Heart right ventricle (tissue), 16 donors: ENCODE data around the gene CAMK2N1. TPM values are rescaled to one million over a fixed set of nuclear protein-coding genes. Genes with fewer than 3 reads are reported as not detected.
A peak's percentile ranks its signal among the peaks of the same experiment; 100 is the strongest.

ENCODE experiments used
- ATAC-seq, 8 donors: fragments of 200-7000 bp; cut with Tn5 transposase; one replicate each; pipeline ENCODE4 v1.9.1; 2020; ENCODE audit warnings: mild to moderate bottlenecking in 8 of 8, moderate library complexity in 8 of 8, moderate number of reproducible peaks in 1 of 8
- DNase-seq, 2 donors: peaks; one replicate each; pipeline ENCODE4 v3.0.0-alpha.2; 2020
- H3K27ac ChIP-seq, 10 donors: fragments of 200-600 bp; sonication (generic) in 2 of 10; one replicate each; pipeline versions ENCODE4 v1.5.0 to v1.8.0; 2020 to 2022; ENCODE audit warnings: mild to moderate bottlenecking in 3 of 10
- H3K27me3 ChIP-seq, 7 donors: fragments of 200-600 bp; one replicate each; pipeline ENCODE4 v1.8.0; 2021 to 2022; ENCODE audit warnings: mild to moderate bottlenecking in 2 of 7
- H3K36me3 ChIP-seq, 9 donors: fragments of 200-600 bp; sonication (generic) in 1 of 9; one replicate each; pipeline versions ENCODE4 v1.5.0 to v1.8.0; 2020 to 2022; ENCODE audit warnings: mild to moderate bottlenecking in 2 of 9
- H3K4me1 ChIP-seq, 9 donors: fragments of 200-600 bp; sonication (generic) in 1 of 9; one replicate each; pipeline versions ENCODE4 v1.5.0 to v1.8.0; 2020 to 2022; ENCODE audit warnings: mild to moderate bottlenecking in 4 of 9
- H3K4me3 ChIP-seq, 10 donors: fragments of 200-600 bp; sonication (generic) in 2 of 10; one replicate each; pipeline versions ENCODE4 v1.5.0 to v1.8.0; 2020 to 2022; ENCODE audit warnings: mild to moderate bottlenecking in 7 of 10, moderate library complexity in 2 of 10
- H3K9me3 ChIP-seq, 11 donors: fragments of 200-600 bp in 10 of 11; sonication (generic) in 2 of 11; one replicate each; pipeline versions ENCODE4 v1.5.0 to v1.8.0; 2013 to 2022; ENCODE audit warnings: mild to moderate bottlenecking in 2 of 11, control low read depth in 1 of 11, moderate library complexity in 1 of 11
- CTCF ChIP-seq, 9 donors: fragments of 200-600 bp; sonication (generic) in 2 of 9; IDR thresholded peaks; one replicate each; pipeline versions ENCODE4 v1.5.0 to v1.8.0; 2021 to 2022; ENCODE audit warnings: antibody characterized with exemption in 9 of 9, mild to moderate bottlenecking in 5 of 9, moderate library complexity in 1 of 9
- WGBS, 2 donors: extraction: QIAGEN DNeasy Blood & Tissue Kit; methylation state at CpG; one replicate each; pipeline ENCODE4 v1.1.7; 2013; ENCODE audit warnings: inconsistent platforms in 1 of 2; 5-methylcytosine and 5-hydroxymethylcytosine counted together
- intact Hi-C, 10 donors: fragments of 100-400 bp; cut with DNase I; formaldehyde crosslinking; loops; one replicate each; pipeline versions ENCODE4 v1.11.1 to v1.14.2; 2022
- polyA plus RNA-seq, 2 donors: library from polyadenylated mRNA; stranded (reverse); fragments of 200-250 nt; gene quantifications; one replicate each; pipeline ENCODE4 v1.2.3, GENCODE V29; 2013
- total RNA-seq, 10 donors: library from RNA; stranded (reverse); fragmentation: NEBNext Ultra II Directional in 3 of 10; extraction: Animal tissue kit (Norgen Biotek cat#: 25700) in 3 of 10; gene quantifications; one replicate each; pipeline versions ENCODE4 v1.2.1 to v1.2.4, GENCODE V29; 2021 to 2023
- donor health status: Arrhythmogenic right ventricular cardiomyopathy.
- donor health status: ischemic (EF 13 %, LVEDD 7.1; RV severe dilation, severe dysfunction).
- donor health status: healthy with polysubstance abuse.
- donor health status: DM: no; HTN: yes; CAD: no.
- donor health status: DM: no; HTN: no; CAD: no.
- donor health status: ischemic (EF 25% LVEDD 6.9; RV normal size, moderate dysfunction).
- donor health status: ischemic (EF 25% LVEDD 5.7; RV mildly dilated, moderate dysfunction).
- donor health status: healthy.
- donor health status: DM: yes; HTN: yes; CAD: no.
- donor health status: Ischemic cardiomyopathy.
- donor health status: ischemic (EF 35%, LVEDD 5.7; RV mildly dilated, moderate dysfunction).
- donor health status: nonischemic (EF 11% LVEDD 7.7; RV severe dilation, severe dysfunction).
- donor health status: DM: yes; HTN: yes; CAD: no.
- donor health status: PGD.
- donor health status: ischemic (EF 29% LVEDD 5.4; RV normal size, mild dysfunction).
- donor health status: nonischemic (EF 23%, LVEDD 6.1; RV moderate dilation, normal function).

CAMK2N1 gene
- total and polyA plus RNA-seq, 12 donors, result 4.0 to 12.9 (median 8.5) TPM

GRCh38 chr1:20483833-20484518 is 2.0 kb downstream of the CAMK2N1 start:
- H3K36me3 ChIP-seq, result no peaks in the 10 kb centered on the region
- intact Hi-C loops, result loop anchor here in 1 of 10 donors (10.0 kb wide), 1 partner anchor 119 kb away; no protein-coding TSS in a partner anchor
- peak in 5 of 8 donors; percentile 6 to 43 (median 17) for ATAC-seq
- H3K4me1 ChIP-seq, result peaks cover 3 to 35% (median 17%) of the 10 kb centered on the region in 9 donors
- peak in 1 of 2 donors; percentile 25 for DNase-seq
- peak in 3 of 9 donors; percentile 28 to 36 (median 33) for TF ChIP-seq CTCF (IDR thresholded peaks at IDR 0.05)
- H3K27ac ChIP-seq, result peak overlapping the region in 7 of 10 donors; percentile 43 to 86 (median 62)
- 1% methylated on average over 58 of the region's 58 CpGs for WGBS, 2 donors
- H3K27me3 ChIP-seq, result peaks cover 15 to 94% (median 79%) of the 10 kb centered on the region in 7 donors
- no peaks in the 10 kb centered on the region for H3K9me3 ChIP-seq
- H3K4me3 ChIP-seq, result peak overlapping the region; percentile 27 to 71 (median 63)

- no peak for ATAC-seq
- no peaks in the 10 kb centered on the region for H3K36me3 ChIP-seq
- H3K4me1 ChIP-seq, result peaks cover 3 to 39% (median 17%) of the 10 kb centered on the region in 9 donors
- intact Hi-C loops, result loop anchor here in 1 of 10 donors (10.0 kb wide), 1 partner anchor 118 kb away; no protein-coding TSS in a partner anchor
- no peaks in the 10 kb centered on the region for H3K9me3 ChIP-seq
- peaks cover 15 to 94% (median 85%) of the 10 kb centered on the region in 7 donors for H3K27me3 ChIP-seq
- TF ChIP-seq CTCF (IDR thresholded peaks at IDR 0.05), result no peak
- peak overlapping the region; percentile 27 to 71 (median 63) for H3K4me3 ChIP-seq
- 30 to 41% methylated on average over 16 of the region's 16 CpGs for WGBS, 2 donors
- H3K27ac ChIP-seq, result peak overlapping the region in 3 of 10 donors; percentile 50 to 79 (median 62)
- DNase-seq, result no peak
Observed at GRCh38 chr1:20483098-20483832, 2.7 kb downstream of the CAMK2N1 start.

- no peak for TF ChIP-seq CTCF (IDR thresholded peaks at IDR 0.05)
- no peak for DNase-seq
- 38 to 43% methylated on average over 10 of the region's 10 CpGs for WGBS, 2 donors
- H3K27ac ChIP-seq, result no peak overlapping the region
- H3K4me1 ChIP-seq, result peaks cover 4 to 48% (median 28%) of the 10 kb centered on the region in 9 donors
- intact Hi-C loops, result loop anchor here in 1 of 10 donors (10.0 kb wide), 1 partner anchor 117 kb away; no protein-coding TSS in a partner anchor
- no peaks in the 10 kb centered on the region for H3K36me3 ChIP-seq
- no peaks in the 10 kb centered on the region for H3K9me3 ChIP-seq
- H3K4me3 ChIP-seq, result no peak overlapping the region
- no peak for ATAC-seq
- H3K27me3 ChIP-seq, result peaks cover 12 to 93% (median 84%) of the 10 kb centered on the region in 7 donors
Observed at GRCh38 chr1:20481643-20482498, 4.1 kb downstream of the CAMK2N1 start.
